Measurements from ENCODE around the gene MTHFSD.
A peak's percentile ranks its signal among the peaks of the same experiment; 100 is the strongest.

MTHFSD gene

DNA sequence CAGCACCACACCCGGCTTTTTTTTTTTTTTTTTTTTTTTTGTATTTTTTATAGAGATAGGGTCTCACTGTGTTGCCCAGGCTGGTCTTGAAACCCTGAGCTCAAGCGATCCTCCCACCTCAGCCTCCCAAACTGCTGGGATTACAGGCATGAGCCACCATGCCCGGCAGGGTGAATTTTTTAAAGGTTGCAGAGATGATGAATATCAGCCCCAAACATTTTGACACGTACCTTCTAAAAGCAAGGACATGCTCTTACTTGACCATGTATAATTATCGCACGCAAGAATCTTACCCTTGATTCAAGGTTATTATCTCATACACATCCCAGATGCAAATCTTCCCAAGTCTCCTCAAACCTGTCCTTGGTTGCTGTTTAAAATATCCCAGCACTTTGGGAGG lies 7.3 kb upstream of the MTHFSD start:
- Histone ChIP-seq H3K4me3 (ENCODE audit: low read depth in 1 of 5, low read length in 5 of 5) (no peak overlapping the region), H3K36me3 (ENCODE audit: control insufficient read depth in 5 of 5, insufficient read depth in 5 of 5, low read length in 5 of 5) (no peaks in the 10 kb centered on the region), H3K9me3 (ENCODE audit: control insufficient read depth in 5 of 5, low read length in 5 of 5) (no peaks in the 10 kb centered on the region), H3K27ac (ENCODE audit: low read depth, low read length) (no peak overlapping the region), H3K27me3 (ENCODE audit: control insufficient read depth in 5 of 5, insufficient read depth in 4 of 5, low read length in 5 of 5) (peaks cover 26 to 48% (median 43%) of the 10 kb centered on the region in 5 donors), H3K9ac (ENCODE audit: low read length in 5 of 5) (no peak overlapping the region), H3K4me1 (ENCODE audit: control insufficient read depth in 5 of 5, insufficient read depth in 5 of 5, low read length in 5 of 5) (peaks cover 0 to 22% (median 15%) of the 10 kb centered on the region in 5 donors)

- Histone ChIP-seq H3K9me3 (ENCODE audit: control insufficient read depth in 5 of 5, low read length in 5 of 5) (no peaks in the 10 kb centered on the region), H3K4me3 (ENCODE audit: low read depth in 1 of 5, low read length in 5 of 5) (no peak overlapping the region), H3K27ac (ENCODE audit: low read depth, low read length) (no peak overlapping the region), H3K4me1 (ENCODE audit: control insufficient read depth in 5 of 5, insufficient read depth in 5 of 5, low read length in 5 of 5) (peaks cover 0 to 18% (median 16%) of the 10 kb centered on the region in 5 donors), H3K9ac (ENCODE audit: low read length in 5 of 5) (no peak overlapping the region), H3K36me3 (ENCODE audit: control insufficient read depth in 5 of 5, insufficient read depth in 5 of 5, low read length in 5 of 5) (no peaks in the 10 kb centered on the region), H3K27me3 (ENCODE audit: control insufficient read depth in 5 of 5, insufficient read depth in 4 of 5, low read length in 5 of 5) (peaks cover 11 to 32% (median 23%) of the 10 kb centered on the region in 5 donors)
These were observed 4.8 kb upstream of the MTHFSD start for GRCh38 chr16:86559802-86560305.

- H3K27ac ChIP-seq (ENCODE audit: low read depth, low read length), result no peak overlapping the region
- peaks cover 4 to 23% (median 14%) of the 10 kb centered on the region in 5 donors for H3K27me3 ChIP-seq (ENCODE audit: control insufficient read depth in 5 of 5, insufficient read depth in 4 of 5, low read length in 5 of 5)
- peaks cover 0 to 22% (median 19%) of the 10 kb centered on the region in 5 donors for H3K4me1 ChIP-seq (ENCODE audit: control insufficient read depth in 5 of 5, insufficient read depth in 5 of 5, low read length in 5 of 5)
- no peak overlapping the region for H3K9ac ChIP-seq (ENCODE audit: low read length in 5 of 5)
- H3K36me3 ChIP-seq (ENCODE audit: control insufficient read depth in 5 of 5, insufficient read depth in 5 of 5, low read length in 5 of 5), result no peaks in the 10 kb centered on the region
- H3K4me3 ChIP-seq (ENCODE audit: low read depth in 1 of 5, low read length in 5 of 5), result no peak overlapping the region
- H3K9me3 ChIP-seq (ENCODE audit: control insufficient read depth in 5 of 5, low read length in 5 of 5), result no peaks in the 10 kb centered on the region
These were observed 3.5 kb upstream of the MTHFSD start for GRCh38 chr16:86558355-86559193.

GRCh38 chr16:86557587-86557986 lies 2.6 kb upstream of the MTHFSD start:
- Histone ChIP-seq H3K9ac (ENCODE audit: low read length in 5 of 5) (no peak overlapping the region), H3K4me1 (ENCODE audit: control insufficient read depth in 5 of 5, insufficient read depth in 5 of 5, low read length in 5 of 5) (peaks cover 0 to 19% (median 17%) of the 10 kb centered on the region in 5 donors), H3K27ac (ENCODE audit: low read depth, low read length) (no peak overlapping the region), H3K36me3 (ENCODE audit: control insufficient read depth in 5 of 5, insufficient read depth in 5 of 5, low read length in 5 of 5) (peaks cover 0 to 3% (median 0%) of the 10 kb centered on the region in 5 donors), H3K27me3 (ENCODE audit: control insufficient read depth in 5 of 5, insufficient read depth in 4 of 5, low read length in 5 of 5) (peaks cover 4 to 19% (median 11%) of the 10 kb centered on the region in 5 donors), H3K4me3 (ENCODE audit: low read depth in 1 of 5, low read length in 5 of 5) (no peak overlapping the region), H3K9me3 (ENCODE audit: control insufficient read depth in 5 of 5, low read length in 5 of 5) (no peaks in the 10 kb centered on the region)

GRCh38 chr16:86556576-86556975 lies 1.5 kb upstream of the MTHFSD start:
- no peak overlapping the region for H3K4me3 ChIP-seq (ENCODE audit: low read depth in 1 of 5, low read length in 5 of 5)
- no peak overlapping the region for H3K9ac ChIP-seq (ENCODE audit: low read length in 5 of 5)
- no peak overlapping the region for H3K27ac ChIP-seq (ENCODE audit: low read depth, low read length)
- H3K36me3 ChIP-seq (ENCODE audit: control insufficient read depth in 5 of 5, insufficient read depth in 5 of 5, low read length in 5 of 5), result peaks cover 0 to 12% (median 5%) of the 10 kb centered on the region in 5 donors
- H3K9me3 ChIP-seq (ENCODE audit: control insufficient read depth in 5 of 5, low read length in 5 of 5), result no peaks in the 10 kb centered on the region
- H3K27me3 ChIP-seq (ENCODE audit: control insufficient read depth in 5 of 5, insufficient read depth in 4 of 5, low read length in 5 of 5), result peaks cover 4 to 19% (median 11%) of the 10 kb centered on the region in 5 donors
- H3K4me1 ChIP-seq (ENCODE audit: control insufficient read depth in 5 of 5, insufficient read depth in 5 of 5, low read length in 5 of 5), result peaks cover 0 to 19% (median 17%) of the 10 kb centered on the region in 5 donors

GRCh38 chr16:86555704-86556075 lies 655 bp upstream of the MTHFSD start:
- Histone ChIP-seq H3K27ac (ENCODE audit: low read depth, low read length) (peak overlapping the region; percentile 70), H3K9ac (ENCODE audit: low read length in 5 of 5) (peak overlapping the region in 4 of 5 donors; percentile 74 to 99 (median 97)), H3K4me3 (ENCODE audit: low read depth in 1 of 5, low read length in 5 of 5) (peak overlapping the region; percentile 49 to 97 (median 93))

DNA sequence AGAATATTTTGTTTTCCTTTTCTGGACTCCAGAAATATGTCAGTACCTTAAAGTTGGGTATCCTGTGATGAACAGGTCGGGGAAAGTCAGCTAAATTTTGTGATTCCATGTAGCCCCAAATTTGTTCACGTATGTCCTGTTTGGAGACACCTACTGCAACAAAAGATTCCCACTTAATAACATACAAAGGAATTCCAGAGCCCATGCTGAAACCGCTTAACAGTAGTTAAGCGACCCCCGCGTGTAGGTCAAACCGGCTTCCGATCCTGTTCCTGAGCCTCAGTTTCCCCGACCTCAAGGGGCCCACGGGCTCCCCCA lies 477 bp downstream of the MTHFSD start:
- peak overlapping the region; percentile 71 to 99 (median 97) for H3K9ac ChIP-seq (ENCODE audit: low read length in 5 of 5)
- H3K4me3 ChIP-seq (ENCODE audit: low read depth in 1 of 5, low read length in 5 of 5), result peak overlapping the region; percentile 72 to 97 (median 93)
- peak overlapping the region; percentile 70 for H3K27ac ChIP-seq (ENCODE audit: low read depth, low read length)
- peaks cover 0 to 19% (median 17%) of the 10 kb centered on the region in 5 donors for H3K4me1 ChIP-seq (ENCODE audit: control insufficient read depth in 5 of 5, insufficient read depth in 5 of 5, low read length in 5 of 5)
- peaks cover 0 to 7% (median 0%) of the 10 kb centered on the region in 5 donors for H3K27me3 ChIP-seq (ENCODE audit: control insufficient read depth in 5 of 5, insufficient read depth in 4 of 5, low read length in 5 of 5)
- peaks cover 4 to 32% (median 20%) of the 10 kb centered on the region in 5 donors for H3K36me3 ChIP-seq (ENCODE audit: control insufficient read depth in 5 of 5, insufficient read depth in 5 of 5, low read length in 5 of 5)
- no peaks in the 10 kb centered on the region for H3K9me3 ChIP-seq (ENCODE audit: control insufficient read depth in 5 of 5, low read length in 5 of 5)

More at GRCh38 chr16:86555704-86556075, 655 bp upstream of the MTHFSD start:
- Histone ChIP-seq H3K27me3 (ENCODE audit: control insufficient read depth in 5 of 5, insufficient read depth in 4 of 5, low read length in 5 of 5) (peaks cover 0 to 12% (median 5%) of the 10 kb centered on the region in 5 donors), H3K4me1 (ENCODE audit: control insufficient read depth in 5 of 5, insufficient read depth in 5 of 5, low read length in 5 of 5) (peaks cover 0 to 19% (median 17%) of the 10 kb centered on the region in 5 donors), H3K9me3 (ENCODE audit: control insufficient read depth in 5 of 5, low read length in 5 of 5) (no peaks in the 10 kb centered on the region), H3K36me3 (ENCODE audit: control insufficient read depth in 5 of 5, insufficient read depth in 5 of 5, low read length in 5 of 5) (peaks cover 4 to 21% (median 11%) of the 10 kb centered on the region in 5 donors)

- Histone ChIP-seq H3K9me3 (ENCODE audit: control insufficient read depth in 5 of 5, low read length in 5 of 5) (no peaks in the 10 kb centered on the region), H3K36me3 (ENCODE audit: control insufficient read depth in 5 of 5, insufficient read depth in 5 of 5, low read length in 5 of 5) (peaks cover 4 to 37% (median 27%) of the 10 kb centered on the region in 5 donors), H3K4me3 (ENCODE audit: low read depth in 1 of 5, low read length in 5 of 5) (no peak overlapping the region), H3K27ac (ENCODE audit: low read depth, low read length) (no peak overlapping the region), H3K4me1 (ENCODE audit: control insufficient read depth in 5 of 5, insufficient read depth in 5 of 5, low read length in 5 of 5) (peaks cover 0 to 19% (median 17%) of the 10 kb centered on the region in 5 donors), H3K27me3 (ENCODE audit: control insufficient read depth in 5 of 5, insufficient read depth in 4 of 5, low read length in 5 of 5) (peaks cover 0 to 6% (median 0%) of the 10 kb centered on the region in 5 donors), H3K9ac (ENCODE audit: low read length in 5 of 5) (no peak overlapping the region)
These were observed 1.7 kb downstream of the MTHFSD start for GRCh38 chr16:86553356-86553755.

- Histone ChIP-seq H3K27ac (ENCODE audit: low read depth, low read length) (no peak overlapping the region), H3K9me3 (ENCODE audit: control insufficient read depth in 5 of 5, low read length in 5 of 5) (no peaks in the 10 kb centered on the region), H3K4me3 (ENCODE audit: low read depth in 1 of 5, low read length in 5 of 5) (no peak overlapping the region), H3K27me3 (ENCODE audit: control insufficient read depth in 5 of 5, insufficient read depth in 4 of 5, low read length in 5 of 5) (no peaks in the 10 kb centered on the region), H3K4me1 (ENCODE audit: control insufficient read depth in 5 of 5, insufficient read depth in 5 of 5, low read length in 5 of 5) (peaks cover 3 to 30% (median 11%) of the 10 kb centered on the region in 5 donors), H3K9ac (ENCODE audit: low read length in 5 of 5) (no peak overlapping the region), H3K36me3 (ENCODE audit: control insufficient read depth in 5 of 5, insufficient read depth in 5 of 5, low read length in 5 of 5) (peaks cover 11 to 64% (median 54%) of the 10 kb centered on the region in 5 donors)
These were observed 4.8 kb downstream of the MTHFSD start for GRCh38 chr16:86550281-86550680.

GRCh38 chr16:86549893-86550190 lies 5.2 kb downstream of the MTHFSD start:
- H3K27ac ChIP-seq (ENCODE audit: low read depth, low read length), result no peak overlapping the region
- peaks cover 11 to 68% (median 59%) of the 10 kb centered on the region in 5 donors for H3K36me3 ChIP-seq (ENCODE audit: control insufficient read depth in 5 of 5, insufficient read depth in 5 of 5, low read length in 5 of 5)
- no peaks in the 10 kb centered on the region for H3K27me3 ChIP-seq (ENCODE audit: control insufficient read depth in 5 of 5, insufficient read depth in 4 of 5, low read length in 5 of 5)
- H3K9me3 ChIP-seq (ENCODE audit: control insufficient read depth in 5 of 5, low read length in 5 of 5), result no peaks in the 10 kb centered on the region
- no peak overlapping the region for H3K9ac ChIP-seq (ENCODE audit: low read length in 5 of 5)
- H3K4me3 ChIP-seq (ENCODE audit: low read depth in 1 of 5, low read length in 5 of 5), result no peak overlapping the region
- H3K4me1 ChIP-seq (ENCODE audit: control insufficient read depth in 5 of 5, insufficient read depth in 5 of 5, low read length in 5 of 5), result peaks cover 3 to 29% (median 10%) of the 10 kb centered on the region in 5 donors

Measured in subcutaneous abdominal adipose tissue (tissue), 5 donors.